Skin of body (tissue), 2 donors: ENCODE measurements around the gene HK3. TPM values are rescaled to one million over a fixed set of nuclear protein-coding genes. Genes with fewer than 3 reads are reported as not detected.
A peak's percentile ranks its signal among the peaks of the same experiment; 100 is the strongest.

ENCODE experiments used
- DNase-seq: peaks from one replicate; lab custom pipeline; 2025; lab: John Stamatoyannopoulos, UW
- total RNA-seq: library from RNA; depleted of rRNA; stranded (reverse); fragments of >200 nt; gene quantifications from one replicate; pipeline ENCODE4 v1.2.3, GENCODE V29; 2014

The HK3 gene
- total RNA-seq, 1 donor from 2014 or later, result 7.1 TPM

- no peak for DNase-seq
Measured at GRCh38 chr5:176850371-176851245, 48.5 kb downstream of the HK3 start.

- DNase-seq, result no peak
Measured at GRCh38 chr5:176849611-176850227, 49.4 kb downstream of the HK3 start.

GRCh38 chr5:176848651-176849050 is 50.5 kb downstream of the HK3 start:
- DNase-seq, result no peak

GRCh38 chr5:176847726-176848290 is 51.3 kb downstream of the HK3 start:
- no peak for DNase-seq

- no peak for DNase-seq
Measured at GRCh38 chr5:176847148-176847547, 52.0 kb downstream of the HK3 start.

GRCh38 chr5:176846335-176847140 is 52.6 kb downstream of the HK3 start:
- no peak for DNase-seq

- no peak for DNase-seq
Measured at GRCh38 chr5:176845392-176845713, 53.8 kb downstream of the HK3 start.

- no peak for DNase-seq
Measured at GRCh38 chr5:176844706-176845391, 54.3 kb downstream of the HK3 start.

GRCh38 chr5:176844281-176844680 is 54.9 kb downstream of the HK3 start:
- no peak for DNase-seq

- no peak for DNase-seq
Measured at GRCh38 chr5:176843673-176844072, 55.5 kb downstream of the HK3 start.

GRCh38 chr5:176837707-176838115 is 61.4 kb downstream of the HK3 start:
- peak; percentile 46 for DNase-seq

- no peak for DNase-seq
Measured at GRCh38 chr5:176836811-176837706, 62.1 kb downstream of the HK3 start.

GRCh38 chr5:176835918-176836317 is 63.2 kb downstream of the HK3 start:
- DNase-seq, result no peak

- no peak for DNase-seq
Measured at GRCh38 chr5:176833286-176833685, 65.9 kb downstream of the HK3 start.

- DNase-seq, result no peak
Measured at GRCh38 chr5:176832162-176832561, 67.0 kb downstream of the HK3 start.

GRCh38 chr5:176831425-176831824 is 67.7 kb downstream of the HK3 start:
- no peak for DNase-seq

GRCh38 chr5:176830995-176831423 is 68.1 kb downstream of the HK3 start:
- no peak for DNase-seq
